Measurements from ENCODE around the gene SLC13A3. TPM values are rescaled to one million over a fixed set of nuclear protein-coding genes. Genes with fewer than 3 reads are reported as not detected.

The SLC13A3 gene
- total RNA-seq, 1 donor from 2014 or later, result 4.2 TPM

DNA sequence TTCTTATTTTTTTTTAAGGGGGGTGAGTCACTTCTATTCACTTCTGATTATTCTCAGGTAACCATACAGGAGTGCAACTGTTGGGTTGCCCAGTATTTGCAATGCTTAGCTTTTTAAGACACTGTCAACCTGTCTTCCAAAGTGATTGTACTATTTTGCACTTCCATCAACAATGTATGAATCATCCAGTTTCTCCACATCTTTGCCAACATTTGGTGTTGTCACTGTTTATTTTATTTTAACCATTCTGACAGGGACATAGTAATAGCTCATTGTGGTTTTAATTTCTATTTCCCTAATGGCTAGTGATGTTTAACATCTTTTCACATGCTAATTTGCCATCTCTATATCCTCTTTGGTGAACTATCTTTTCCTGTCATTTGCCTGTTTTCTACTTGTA is 1.4 kb upstream of the SLC13A3 start:
- peak; percentile 21 for DNase-seq (ENCODE audit: low read depth)

GRCh38 chr20:46650575-46651090 is 626 bp downstream of the SLC13A3 start:
- DNase-seq (ENCODE audit: low read depth), result no peak

DNA sequence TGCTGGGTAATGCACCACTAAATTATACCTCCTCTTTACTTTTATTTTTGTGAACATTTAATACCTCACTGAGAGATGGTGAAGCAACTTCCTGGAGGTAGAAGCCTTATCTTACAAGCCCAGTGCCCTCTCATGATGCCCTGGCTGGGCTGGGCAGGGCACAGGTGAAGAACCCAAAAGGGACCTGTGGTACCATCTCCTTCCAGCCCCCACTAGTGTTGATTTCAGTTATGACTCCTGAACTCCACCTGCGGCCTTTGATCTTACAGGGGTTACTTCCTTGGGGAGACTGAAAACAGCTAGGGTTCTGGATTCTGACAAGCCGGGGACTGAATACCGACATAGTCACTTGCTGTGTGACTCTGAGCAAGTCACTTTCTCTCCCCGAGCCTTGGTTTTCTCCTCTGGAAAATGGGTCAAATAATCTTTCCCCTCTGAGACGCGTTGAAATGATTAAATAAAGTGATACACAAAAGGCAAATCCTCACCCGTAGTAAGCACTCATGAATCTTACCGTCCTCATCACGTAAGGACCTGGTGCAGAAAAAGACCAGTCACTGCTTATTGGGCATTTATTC is 1.2 kb downstream of the SLC13A3 start:
- DNase-seq (ENCODE audit: low read depth), result no peak

- DNase-seq (ENCODE audit: low read depth), result no peak
Measured at GRCh38 chr20:46649650-46649949, 1.7 kb downstream of the SLC13A3 start.

DNA sequence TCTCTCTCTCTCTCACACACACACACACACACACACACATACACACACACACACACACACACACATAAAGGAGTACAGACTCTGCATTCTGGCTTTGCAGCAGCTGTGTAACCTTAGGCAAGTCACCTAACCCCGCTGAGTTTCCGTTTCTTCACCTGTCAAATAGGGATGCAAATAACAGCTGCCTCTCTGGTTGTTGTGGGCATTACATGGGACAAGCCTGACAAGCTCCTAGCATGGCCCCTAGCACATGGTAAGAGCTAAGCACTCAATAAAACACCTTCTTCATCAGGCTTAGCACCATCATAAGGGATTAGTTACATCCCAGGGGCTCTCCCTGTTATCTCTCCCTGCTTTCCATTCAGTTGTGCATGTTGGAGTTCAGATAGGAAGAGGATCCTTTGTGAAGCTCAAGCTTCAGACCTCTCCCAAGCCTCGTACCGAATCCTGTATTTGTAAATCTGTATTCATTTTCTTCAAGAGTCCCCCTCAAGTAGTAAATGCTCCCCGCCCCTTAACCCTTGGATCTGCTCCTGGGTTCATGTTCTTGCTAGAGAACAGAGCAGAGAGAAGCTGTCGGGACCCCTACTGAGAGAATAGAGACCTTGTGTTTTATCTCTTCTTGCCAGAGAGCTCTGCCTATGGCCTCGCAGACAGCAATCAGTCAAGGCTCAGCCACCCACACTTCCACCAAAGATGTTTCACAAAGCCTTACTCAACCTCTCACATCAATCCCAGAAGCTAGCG is 2.2 kb downstream of the SLC13A3 start:
- peak; percentile 18 for DNase-seq (ENCODE audit: low read depth)

GRCh38 chr20:46647469-46647868 is 3.8 kb downstream of the SLC13A3 start:
- DNase-seq (ENCODE audit: low read depth), result no peak

GRCh38 chr20:46646659-46647380 is 4.4 kb downstream of the SLC13A3 start:
- DNase-seq (ENCODE audit: low read depth), result no peak

- no peak for DNase-seq (ENCODE audit: low read depth)
Measured at GRCh38 chr20:46646122-46646521, 5.1 kb downstream of the SLC13A3 start.

- no peak for DNase-seq (ENCODE audit: low read depth)
Measured at GRCh38 chr20:46644733-46645132, 6.5 kb downstream of the SLC13A3 start.

- no peak for DNase-seq (ENCODE audit: low read depth)
Measured at GRCh38 chr20:46644160-46644559, 7.1 kb downstream of the SLC13A3 start.

- no peak for DNase-seq (ENCODE audit: low read depth)
Measured at GRCh38 chr20:46642969-46643343, 8.3 kb downstream of the SLC13A3 start.

GRCh38 chr20:46642265-46642968 is 8.8 kb downstream of the SLC13A3 start:
- no peak for DNase-seq (ENCODE audit: low read depth)

GRCh38 chr20:46641424-46641823 is 9.8 kb downstream of the SLC13A3 start:
- no peak for DNase-seq (ENCODE audit: low read depth)

- DNase-seq (ENCODE audit: low read depth), result peak; percentile 50
Measured at GRCh38 chr20:46640536-46641311, 10.5 kb downstream of the SLC13A3 start.

- no peak for DNase-seq (ENCODE audit: low read depth)
Measured at GRCh38 chr20:46640044-46640443, 11.2 kb downstream of the SLC13A3 start.

DNA sequence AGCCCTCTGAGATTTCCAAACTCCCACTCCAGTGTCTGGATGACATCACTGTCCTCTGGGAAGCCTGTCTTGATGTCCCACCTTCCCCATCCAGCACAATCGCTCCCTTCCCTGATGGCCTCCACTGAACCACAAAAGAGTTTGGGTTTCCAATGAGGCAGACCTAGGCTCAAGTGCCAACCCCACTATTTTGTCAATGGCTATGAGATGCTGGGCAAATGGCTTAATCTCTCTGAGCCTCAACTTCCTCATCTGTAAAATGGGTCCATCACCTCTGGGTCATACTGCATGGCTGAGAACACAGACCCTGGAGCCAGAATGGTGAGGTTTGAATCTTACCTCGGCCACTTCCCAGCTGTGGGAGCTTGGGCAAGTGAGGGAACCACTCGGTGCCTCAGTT is 11.7 kb downstream of the SLC13A3 start:
- DNase-seq (ENCODE audit: low read depth), result no peak

DNA sequence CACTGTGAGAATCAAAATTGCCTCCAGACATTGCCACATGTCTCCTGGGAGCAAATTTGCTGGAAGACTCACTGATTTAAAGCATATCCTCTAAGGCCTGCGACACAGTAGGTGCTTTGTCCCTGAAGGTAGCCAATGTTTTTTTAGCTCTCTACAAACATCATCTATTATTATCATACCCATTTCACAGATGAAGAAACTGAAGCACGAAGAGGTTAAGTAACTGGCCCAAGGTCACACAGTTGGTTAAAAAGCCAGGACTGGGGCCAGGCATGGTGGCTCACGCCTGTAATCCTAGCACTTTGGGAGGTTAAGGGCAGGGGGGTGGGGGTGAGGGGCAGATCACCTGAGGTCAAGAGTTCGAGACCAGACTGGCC is 12.4 kb downstream of the SLC13A3 start:
- DNase-seq (ENCODE audit: low read depth), result no peak

DNA sequence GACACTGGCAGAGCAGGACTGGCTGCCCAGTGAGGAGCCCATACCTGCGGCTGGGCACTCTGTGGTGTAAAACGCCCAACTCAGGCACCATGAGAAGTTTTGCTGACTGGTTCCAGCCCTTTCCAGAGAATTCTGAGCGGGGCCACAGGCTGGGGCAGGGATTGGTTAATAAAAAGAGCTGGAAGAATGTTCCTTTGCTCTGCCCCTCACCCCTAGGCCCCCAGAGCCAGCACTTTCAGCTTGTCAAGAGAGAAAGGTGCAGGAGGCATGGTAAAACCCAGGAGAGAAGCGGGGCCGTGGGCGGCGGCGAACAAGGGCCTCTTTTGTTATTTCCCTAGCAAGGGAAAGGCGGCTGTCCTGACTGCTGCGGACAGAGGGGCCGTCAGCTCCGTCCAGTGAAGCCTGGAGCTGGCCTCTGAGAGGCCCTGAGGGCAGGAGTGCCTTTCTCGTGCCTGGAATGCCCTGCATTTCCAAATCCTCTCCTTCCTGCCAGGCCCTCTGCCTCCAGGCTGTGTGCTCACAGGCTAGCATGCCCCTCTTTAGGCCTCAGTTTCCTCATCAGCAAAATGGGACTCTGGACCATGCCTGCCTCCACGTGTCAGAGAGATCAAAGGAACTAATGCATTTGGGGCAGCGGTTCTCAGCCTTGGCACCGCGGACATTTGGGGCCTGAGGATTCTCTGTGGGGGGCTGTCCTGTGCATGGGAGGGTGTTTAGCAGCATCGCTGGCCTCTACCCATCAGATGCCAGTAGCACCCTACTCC is 12.9 kb downstream of the SLC13A3 start:
- DNase-seq (ENCODE audit: low read depth), result no peak

DNA sequence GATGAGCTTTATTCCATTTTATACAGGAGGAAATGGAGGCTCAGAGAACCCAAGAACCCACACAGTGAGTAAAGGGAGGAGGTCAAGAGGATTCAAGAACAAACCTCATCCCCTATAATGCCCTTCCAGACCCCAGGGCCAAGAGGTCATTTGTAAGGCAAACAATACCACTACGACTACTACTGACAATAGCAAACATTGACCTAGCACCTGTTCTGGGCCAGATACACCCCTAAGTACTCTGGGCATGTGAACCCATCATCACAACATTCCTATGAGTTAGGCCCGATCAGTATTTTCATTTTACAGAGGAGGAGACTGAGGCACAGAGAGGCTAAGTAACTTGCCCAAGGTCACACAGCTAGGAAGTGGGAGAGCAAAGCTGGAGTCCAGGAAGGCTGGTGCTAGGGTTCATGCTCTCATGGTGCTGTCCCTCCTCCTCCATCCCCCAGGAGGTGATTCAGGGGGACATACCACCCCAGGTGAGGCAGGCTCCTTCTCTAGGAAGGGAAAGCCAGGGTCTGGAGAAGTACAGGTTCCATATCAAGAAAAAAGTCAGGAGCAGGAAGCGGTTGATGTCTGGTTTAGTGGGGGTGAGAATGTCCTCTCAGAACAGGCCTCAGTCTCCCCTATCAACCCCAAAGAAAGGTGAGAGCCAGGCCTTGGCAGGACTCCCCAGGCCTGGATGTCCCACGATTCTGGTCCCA is 13.7 kb downstream of the SLC13A3 start:
- no peak for DNase-seq (ENCODE audit: low read depth)

DNA sequence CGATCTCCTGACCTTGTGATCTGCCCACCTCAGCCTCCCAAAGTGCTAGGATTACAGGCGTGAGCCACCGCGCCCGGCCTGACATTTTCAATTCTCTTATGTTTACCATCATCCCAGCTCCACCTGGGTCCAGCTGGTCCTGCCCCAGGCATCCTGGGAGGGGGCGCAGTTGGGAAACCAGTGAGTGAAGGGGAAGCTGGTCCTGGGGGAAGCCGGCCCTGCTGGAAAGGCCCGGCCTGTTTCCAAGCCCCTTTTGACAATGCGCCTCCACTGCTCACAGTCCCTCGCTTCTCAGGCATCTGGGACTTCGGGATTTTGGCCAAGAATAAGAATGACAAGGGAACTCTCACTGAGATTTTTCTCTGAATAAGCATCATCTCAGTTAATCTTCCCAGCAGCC is 14.2 kb downstream of the SLC13A3 start:
- DNase-seq (ENCODE audit: low read depth), result no peak

All from renal cortical epithelial cell (primary cell).